ENCODE results near the gene SMG7. TPM values are rescaled to one million over a fixed set of nuclear protein-coding genes. Genes with fewer than 3 reads are reported as not detected.
"Not testable (repeated sequence)": the region's sequence is repeated elsewhere in the genome, so short reads cannot be mapped to it uniquely, and the experiment has no call there.

Gene SMG7
- total RNA-seq = 66.1 TPM
- 10 to 100 TPM; 13.6 to 21.7 (median 21.6) TPM for polyA plus RNA-seq

- Histone ChIP-seq H3K4me3 (ENCODE audit: low read depth, low read length) (peak within 1 kb of the TSS; percentile 96), H3K27me3 (ENCODE audit: control insufficient read depth, insufficient read depth, low read length) (no peaks in the 10 kb centered on the region), H3K4me1 (ENCODE audit: control insufficient read depth, insufficient read depth, low read length, poor library complexity, severe bottlenecking) (peaks cover 57% of the 10 kb centered on the region), H3K27ac (ENCODE audit: insufficient read depth, low read length, poor library complexity, severe bottlenecking) (peak within 1 kb of the TSS; percentile 97), H3K9me3 (ENCODE audit: control insufficient read depth in 2 of 2, low read length in 2 of 2) (no peaks in the 10 kb centered on the region), H3K36me3 (ENCODE audit: control insufficient read depth, insufficient read depth, low read length) (no peaks in the 10 kb centered on the region)
- Mint-ChIP-seq H3K4me3 (peak within 1 kb of the TSS; percentile 96 to 100 (median 99)), H3K27me3 (peaks cover 8% of the 10 kb centered on the region), H3K9me3 (peaks cover 0 to 2% (median 0%) of the 10 kb centered on the region in 7 donors), H3K27ac (peak within 1 kb of the TSS in 2 of 3 donors; percentile 99 to 100), H3K36me3 (no peaks in the 10 kb centered on the region), H3K4me1 (peaks cover 8 to 29% (median 14%) of the 10 kb centered on the region in 4 donors)
- DNase-seq (peak in 2 of 3 donors; percentile 57 to 62), ATAC-seq (ENCODE audit: low read depth in 2 of 2) (no peak)
These were observed at the start of gene SMG7 for GRCh38 chr1:183472488-183473216. TSS of gene SMG7 (plus strand) at chr1:183472499. CDS start at chr1:183472621, 122 bp downstream.

- H3K36me3 ChIP-seq (ENCODE audit: control insufficient read depth, insufficient read depth, low read length) = no peaks in the 10 kb centered on the region
- ATAC-seq (ENCODE audit: low read depth in 2 of 2) (no peak), DNase-seq (no peak)
- no peaks in the 10 kb centered on the region for H3K4me1 ChIP-seq (ENCODE audit: control insufficient read depth, insufficient read depth, low read length, poor library complexity, severe bottlenecking)
- peaks cover 42% of the 10 kb centered on the region for H3K27me3 Mint-ChIP-seq
- H3K4me3 Mint-ChIP-seq = no peak overlapping the region
- no peak overlapping the region for H3K27ac Mint-ChIP-seq
- peaks cover 0 to 4% (median 2%) of the 10 kb centered on the region in 4 donors for H3K4me1 Mint-ChIP-seq
- H3K36me3 Mint-ChIP-seq = no peaks in the 10 kb centered on the region
- no peak overlapping the region for H3K27ac ChIP-seq (ENCODE audit: insufficient read depth, low read length, poor library complexity, severe bottlenecking)
- no peaks in the 10 kb centered on the region for H3K9me3 ChIP-seq (ENCODE audit: control insufficient read depth in 2 of 2, low read length in 2 of 2)
- peaks cover 22% of the 10 kb centered on the region for H3K27me3 ChIP-seq (ENCODE audit: control insufficient read depth, insufficient read depth, low read length)
- peaks cover 0 to 4% (median 0%) of the 10 kb centered on the region in 7 donors for H3K9me3 Mint-ChIP-seq
- H3K4me3 ChIP-seq (ENCODE audit: low read depth, low read length) = no peak overlapping the region
These were observed 48.8 kb upstream of the SMG7 start for GRCh38 chr1:183423541-183423940.

GRCh38 chr1:183424691-183425090, 47.6 kb upstream of the SMG7 start:
- H3K27me3 ChIP-seq (ENCODE audit: control insufficient read depth, insufficient read depth, low read length) = peaks cover 14% of the 10 kb centered on the region
- H3K27me3 Mint-ChIP-seq = peaks cover 41% of the 10 kb centered on the region
- no peaks in the 10 kb centered on the region for H3K4me1 Mint-ChIP-seq
- no peak overlapping the region for H3K27ac ChIP-seq (ENCODE audit: insufficient read depth, low read length, poor library complexity, severe bottlenecking)
- no peaks in the 10 kb centered on the region for H3K36me3 Mint-ChIP-seq
- no peaks in the 10 kb centered on the region for H3K4me1 ChIP-seq (ENCODE audit: control insufficient read depth, insufficient read depth, low read length, poor library complexity, severe bottlenecking)
- no peaks in the 10 kb centered on the region for H3K9me3 ChIP-seq (ENCODE audit: control insufficient read depth in 2 of 2, low read length in 2 of 2)
- DNase-seq = no peak
- no peak for ATAC-seq (ENCODE audit: low read depth in 2 of 2)
- no peak overlapping the region for H3K27ac Mint-ChIP-seq
- no peaks in the 10 kb centered on the region for H3K36me3 ChIP-seq (ENCODE audit: control insufficient read depth, insufficient read depth, low read length)
- no peak overlapping the region for H3K4me3 ChIP-seq (ENCODE audit: low read depth, low read length)
- peaks cover 0 to 1% (median 0%) of the 10 kb centered on the region in 7 donors for H3K9me3 Mint-ChIP-seq
- no peak overlapping the region for H3K4me3 Mint-ChIP-seq

- H3K4me1 ChIP-seq (ENCODE audit: control insufficient read depth, insufficient read depth, low read length, poor library complexity, severe bottlenecking); H3K9me3 ChIP-seq (ENCODE audit: control insufficient read depth in 2 of 2, low read length in 2 of 2); H3K4me1 Mint-ChIP-seq; H3K27me3 ChIP-seq (ENCODE audit: control insufficient read depth, insufficient read depth, low read length); ATAC-seq (ENCODE audit: low read depth in 2 of 2); H3K4me3 ChIP-seq (ENCODE audit: low read depth, low read length); H3K27ac Mint-ChIP-seq; H3K36me3 Mint-ChIP-seq; H3K36me3 ChIP-seq (ENCODE audit: control insufficient read depth, insufficient read depth, low read length); DNase-seq; H3K4me3 Mint-ChIP-seq; H3K27ac ChIP-seq (ENCODE audit: insufficient read depth, low read length, poor library complexity, severe bottlenecking); H3K9me3 Mint-ChIP-seq: not testable (repeated sequence)
- H3K27me3 Mint-ChIP-seq = peaks cover 29% of the 10 kb centered on the region
These were observed 44.7 kb upstream of the SMG7 start for GRCh38 chr1:183427591-183427990.

GRCh38 chr1:183431840-183432547, 40.3 kb upstream of the SMG7 start:
- Mint-ChIP-seq H3K27ac (no peak overlapping the region), H3K27me3 (peaks cover 50% of the 10 kb centered on the region)
- no peak for ATAC-seq (ENCODE audit: low read depth in 2 of 2)

GRCh38 chr1:183432548-183432875, 39.8 kb upstream of the SMG7 start:
- Mint-ChIP-seq H3K4me1 (no peaks in the 10 kb centered on the region), H3K36me3 (no peaks in the 10 kb centered on the region), H3K4me3 (no peak overlapping the region), H3K27ac (no peak overlapping the region), H3K9me3 (no peaks in the 10 kb centered on the region), H3K27me3 (peaks cover 50% of the 10 kb centered on the region)
- ATAC-seq (ENCODE audit: low read depth in 2 of 2) (no peak), DNase-seq (no peak)
- no peaks in the 10 kb centered on the region for H3K4me1 ChIP-seq (ENCODE audit: control insufficient read depth, insufficient read depth, low read length, poor library complexity, severe bottlenecking)
- no peak overlapping the region for H3K4me3 ChIP-seq (ENCODE audit: low read depth, low read length)
- no peaks in the 10 kb centered on the region for H3K36me3 ChIP-seq (ENCODE audit: control insufficient read depth, insufficient read depth, low read length)
- H3K27me3 ChIP-seq (ENCODE audit: control insufficient read depth, insufficient read depth, low read length) = peaks cover 9% of the 10 kb centered on the region
- H3K27ac ChIP-seq (ENCODE audit: insufficient read depth, low read length, poor library complexity, severe bottlenecking) = no peak overlapping the region
- H3K9me3 ChIP-seq (ENCODE audit: control insufficient read depth in 2 of 2, low read length in 2 of 2) = no peaks in the 10 kb centered on the region

More at GRCh38 chr1:183431840-183432547, 40.3 kb upstream of the SMG7 start:
- H3K36me3 ChIP-seq (ENCODE audit: control insufficient read depth, insufficient read depth, low read length) = no peaks in the 10 kb centered on the region
- Mint-ChIP-seq H3K9me3 (no peaks in the 10 kb centered on the region), H3K36me3 (no peaks in the 10 kb centered on the region), H3K4me3 (no peak overlapping the region), H3K4me1 (no peaks in the 10 kb centered on the region)
- no peaks in the 10 kb centered on the region for H3K9me3 ChIP-seq (ENCODE audit: control insufficient read depth in 2 of 2, low read length in 2 of 2)
- no peak overlapping the region for H3K4me3 ChIP-seq (ENCODE audit: low read depth, low read length)
- H3K27me3 ChIP-seq (ENCODE audit: control insufficient read depth, insufficient read depth, low read length) = peaks cover 9% of the 10 kb centered on the region
- no peak overlapping the region for H3K27ac ChIP-seq (ENCODE audit: insufficient read depth, low read length, poor library complexity, severe bottlenecking)
- DNase-seq = no peak
- H3K4me1 ChIP-seq (ENCODE audit: control insufficient read depth, insufficient read depth, low read length, poor library complexity, severe bottlenecking) = no peaks in the 10 kb centered on the region

- Histone ChIP-seq H3K4me3 (ENCODE audit: low read depth, low read length) (no peak overlapping the region), H3K9me3 (ENCODE audit: control insufficient read depth in 2 of 2, low read length in 2 of 2) (no peaks in the 10 kb centered on the region), H3K36me3 (ENCODE audit: control insufficient read depth, insufficient read depth, low read length) (no peaks in the 10 kb centered on the region), H3K27me3 (ENCODE audit: control insufficient read depth, insufficient read depth, low read length) (peaks cover 9% of the 10 kb centered on the region), H3K27ac (ENCODE audit: insufficient read depth, low read length, poor library complexity, severe bottlenecking) (no peak overlapping the region), H3K4me1 (ENCODE audit: control insufficient read depth, insufficient read depth, low read length, poor library complexity, severe bottlenecking) (no peaks in the 10 kb centered on the region)
- no peak for ATAC-seq (ENCODE audit: low read depth in 2 of 2)
- no peaks in the 10 kb centered on the region for H3K9me3 Mint-ChIP-seq
- no peak overlapping the region for H3K4me3 Mint-ChIP-seq
- no peaks in the 10 kb centered on the region for H3K4me1 Mint-ChIP-seq
- no peaks in the 10 kb centered on the region for H3K36me3 Mint-ChIP-seq
- H3K27ac Mint-ChIP-seq = no peak overlapping the region
- H3K27me3 Mint-ChIP-seq = peaks cover 50% of the 10 kb centered on the region
- no peak for DNase-seq
These were observed 38.6 kb upstream of the SMG7 start for GRCh38 chr1:183433703-183434102.

Data from CD4-positive, CD25-positive, alpha-beta regulatory T cell (primary cell).